ENCODE data around the gene RNF152. TPM values are rescaled to one million over a fixed set of nuclear protein-coding genes. Genes with fewer than 3 reads are reported as not detected.

The RNF152 gene
- total and polyA plus RNA-seq, 2 of the 13 experiments (the other 11 are each of a cell fraction or from before 2014, with no cell fraction given): 0.04 TPM; not detected in 1

- H3K9me3 ChIP-seq (ENCODE audit: low read length): no peaks in the 10 kb centered on the region
- H3K4me3 ChIP-seq (replicated peaks in 1 of 3; ENCODE audit: insufficient read depth in 1 of 3, low read depth in 2 of 3, low read length in 3 of 3): no peak overlapping the region
- H3K36me3 ChIP-seq (replicated peaks in 1 of 2; ENCODE audit: control insufficient read depth in 1 of 2, insufficient read depth in 2 of 2, low read length in 2 of 2): no peaks in the 10 kb centered on the region
- no peaks in the 10 kb centered on the region; a peak in 1 of 5 replicates for H3K27me3 ChIP-seq (ENCODE audit: control insufficient read depth in 1 of 2, insufficient read depth in 2 of 2, low read length in 2 of 2)
- intact Hi-C loops (cut with micrococcal nuclease; ENCODE audit: unreplicated experiment): no loop called here
- TF ChIP-seq SMARCC2 (IDR thresholded peaks at IDR 0.05): no peak
- ChIA-PET POLR2A (no interaction called here), CTCF (ENCODE audit: low intra/inter-chr PET ratio, low total read pairs) (no interaction called here)
- no peak overlapping the region for H3K27ac ChIP-seq (ENCODE audit: extremely low read length, insufficient read depth, low read length)
- BruUV-seq (replicated peaks): no TSS peak
- in situ Hi-C loops (cut with HindIII; ENCODE audit: extremely low pct_ligation_motif_present, low pct_unique_long_range_greater_than_20kb): no loop called here
- ATAC-seq (no peak), DNase-seq (ENCODE audit: low spot score) (no peak), FAIRE-seq (no peak)
- no peak overlapping the region for H3K9ac ChIP-seq (ENCODE audit: insufficient read depth, low read depth, low read length)
- no peaks in the 10 kb centered on the region for H3K4me1 ChIP-seq (ENCODE audit: insufficient read depth, low read length)
- H4K20me1 ChIP-seq (ENCODE audit: insufficient read depth, low read length): no peaks in the 10 kb centered on the region
- H3K4me2 ChIP-seq (ENCODE audit: low read depth, low read length): no peak overlapping the region
- WGBS (ENCODE audit: low lambda C conversion rate): 76% methylated on average over 4 of the region's 4 CpGs
- no peak overlapping the region for H2AFZ ChIP-seq (ENCODE audit: low read length)
- no peaks in the 10 kb centered on the region for H3K79me2 ChIP-seq (ENCODE audit: insufficient read depth, low read length)
These were observed 71.1 kb downstream of the RNF152 start for GRCh38 chr18:61821748-61822147.

- POLR2A ChIA-PET: no interaction called here
- WGBS (ENCODE audit: low lambda C conversion rate): 64% methylated on average over 1 of the region's 1 CpG
- no peak overlapping the region for H2AFZ ChIP-seq (ENCODE audit: low read length)
- BruUV-seq (replicated peaks): no TSS peak
- no peaks in the 10 kb centered on the region; a peak in 1 of 5 replicates for H3K27me3 ChIP-seq (ENCODE audit: control insufficient read depth in 1 of 2, insufficient read depth in 2 of 2, low read length in 2 of 2)
- no peaks in the 10 kb centered on the region for H3K9me3 ChIP-seq (ENCODE audit: low read length)
- no peak overlapping the region for H3K9ac ChIP-seq (ENCODE audit: insufficient read depth, low read depth, low read length)
- in situ Hi-C loops (cut with HindIII; ENCODE audit: extremely low pct_ligation_motif_present, low pct_unique_long_range_greater_than_20kb): no loop called here
- H3K27ac ChIP-seq (ENCODE audit: extremely low read length, insufficient read depth, low read length): no peak overlapping the region
- H3K36me3 ChIP-seq (replicated peaks in 1 of 2; ENCODE audit: control insufficient read depth in 1 of 2, insufficient read depth in 2 of 2, low read length in 2 of 2): no peaks in the 10 kb centered on the region
- H3K79me2 ChIP-seq (ENCODE audit: insufficient read depth, low read length): no peaks in the 10 kb centered on the region
- H4K20me1 ChIP-seq (ENCODE audit: insufficient read depth, low read length): no peaks in the 10 kb centered on the region
- intact Hi-C loops (cut with micrococcal nuclease; ENCODE audit: unreplicated experiment): no loop called here
- DNase-seq (ENCODE audit: low spot score): no peak
- FAIRE-seq: no peak
- CTCF ChIA-PET (ENCODE audit: low intra/inter-chr PET ratio, low total read pairs): no interaction called here
- no peak overlapping the region for H3K4me2 ChIP-seq (ENCODE audit: low read depth, low read length)
- no peak overlapping the region for H3K4me3 ChIP-seq (replicated peaks in 1 of 3; ENCODE audit: insufficient read depth in 1 of 3, low read depth in 2 of 3, low read length in 3 of 3)
- H3K4me1 ChIP-seq (ENCODE audit: insufficient read depth, low read length): no peaks in the 10 kb centered on the region
- no peak for ATAC-seq
- TF ChIP-seq TP53 (CRISPR knock-in tag; conservative IDR thresholded peaks at IDR 0.05): no peak
- no peak for TF ChIP-seq MYC (CRISPR knock-in tag; IDR thresholded peaks at IDR 0.05; ENCODE audit: borderline replicate concordance)
- no peak for TF ChIP-seq ZBTB34 (CRISPR knock-in tag; IDR thresholded peaks at IDR 0.05)
- TF ChIP-seq CENPX (CRISPR knock-in tag; IDR thresholded peaks at IDR 0.05): no peak
- no peak for TF ChIP-seq ZNF441 (CRISPR knock-in tag; IDR thresholded peaks at IDR 0.05; ENCODE audit: borderline replicate concordance)
- TF ChIP-seq CERS6 (CRISPR knock-in tag; IDR thresholded peaks at IDR 0.05): no peak
- TF ChIP-seq ZSCAN25 (CRISPR knock-in tag; IDR thresholded peaks at IDR 0.05): no peak
- no peak for TF ChIP-seq ZNF576 (CRISPR knock-in tag; IDR thresholded peaks at IDR 0.05)
- TF ChIP-seq MXD1 (CRISPR knock-in tag; IDR thresholded peaks at IDR 0.05): no peak
- TF ChIP-seq FOXC1 (CRISPR knock-in tag; IDR thresholded peaks at IDR 0.05; ENCODE audit: borderline replicate concordance): no peak
These were observed 71.9 kb downstream of the RNF152 start for GRCh38 chr18:61820882-61821281.
